NOMO-1 treated with dmso at 0.1 percent for 144 hours (cell line): Measurements from ENCODE around the gene AP1G2.

Experiments
- DNase-seq: peaks from one replicate; lab custom pipeline; 2025; ENCODE audit not compliant: unreplicated experiment; lab: John Stamatoyannopoulos, UW

The AP1G2 gene

DNA sequence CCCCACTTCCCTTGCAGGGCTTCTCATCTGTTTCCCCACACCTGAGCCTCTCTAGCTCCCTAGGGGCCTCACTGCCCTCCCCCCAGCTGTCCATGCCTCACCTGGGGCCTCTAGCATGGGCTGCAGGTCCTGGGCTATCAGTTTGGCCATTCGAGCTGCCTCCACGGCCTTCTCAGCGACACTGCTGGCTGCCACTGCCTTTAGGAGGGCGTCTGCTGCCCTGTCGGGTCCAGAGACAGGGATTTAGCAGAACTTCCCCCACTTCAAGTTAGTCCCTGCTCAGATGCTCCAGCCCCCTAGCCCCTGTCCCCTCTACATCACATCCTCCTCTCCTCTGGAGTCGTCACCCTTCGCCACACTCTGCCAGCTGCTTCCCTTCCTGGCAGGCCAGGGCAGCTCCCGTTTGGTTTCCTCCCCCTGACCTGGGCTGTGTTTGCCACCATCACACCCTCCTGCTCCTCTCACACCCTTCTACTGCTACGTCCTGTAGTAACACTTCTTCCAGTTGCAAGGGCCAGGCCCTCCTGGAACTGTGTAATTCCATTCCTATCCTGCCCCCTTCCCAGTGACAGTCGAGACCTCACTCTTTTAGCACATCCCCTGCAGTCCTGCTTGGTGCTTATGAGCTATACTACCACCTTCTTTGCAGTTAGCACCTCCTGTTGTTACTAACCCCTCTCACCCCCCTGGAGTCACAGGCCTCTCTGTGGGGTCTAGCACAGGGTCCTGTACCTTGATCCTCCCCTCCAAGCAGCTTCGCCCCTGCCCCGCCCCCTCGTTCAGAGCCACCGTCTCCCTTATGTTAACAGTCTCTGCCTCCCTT is 4.3 kb upstream of the AP1G2 start:
- no peak for DNase-seq

DNA sequence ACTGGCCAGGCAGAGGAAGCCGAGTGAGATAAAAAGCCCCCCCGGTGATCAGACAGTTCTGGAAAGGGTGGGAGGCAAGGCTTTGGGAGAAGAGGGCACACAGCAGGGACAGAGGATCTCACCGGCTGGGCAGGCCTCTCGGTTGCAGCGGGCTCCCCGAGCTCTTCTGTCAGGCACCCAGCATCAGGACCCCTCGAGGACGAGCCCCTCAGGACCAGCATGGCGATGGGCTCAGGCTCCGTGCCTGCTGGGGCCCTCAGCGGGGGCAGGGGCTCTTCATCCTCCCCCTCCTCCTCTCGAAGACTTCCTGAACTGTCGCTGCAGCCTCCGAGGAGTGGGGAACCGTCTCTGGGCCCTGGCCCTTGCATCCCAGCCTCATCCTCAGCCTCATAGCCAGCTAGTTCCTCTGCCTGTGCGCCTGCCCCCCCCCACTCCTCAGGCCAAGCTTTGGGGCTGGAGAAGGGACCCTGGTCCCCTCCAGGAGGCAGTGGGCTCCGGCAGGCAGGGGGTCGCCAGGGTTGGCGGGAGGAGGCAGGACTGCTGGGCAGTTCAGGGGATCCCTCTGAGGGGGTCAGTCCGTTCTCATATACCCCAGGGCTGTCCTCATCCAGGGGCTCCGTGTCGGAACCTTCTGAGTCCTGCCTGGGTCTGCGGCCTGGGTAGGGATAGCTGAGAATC is 3.4 kb upstream of the AP1G2 start:
- no peak for DNase-seq

- no peak for DNase-seq
Observed at GRCh38 chr14:23569443-23570151, 2.0 kb upstream of the AP1G2 start.

GRCh38 chr14:23568600-23569331 is 1.2 kb upstream of the AP1G2 start:
- peak; percentile 14 for DNase-seq

DNA sequence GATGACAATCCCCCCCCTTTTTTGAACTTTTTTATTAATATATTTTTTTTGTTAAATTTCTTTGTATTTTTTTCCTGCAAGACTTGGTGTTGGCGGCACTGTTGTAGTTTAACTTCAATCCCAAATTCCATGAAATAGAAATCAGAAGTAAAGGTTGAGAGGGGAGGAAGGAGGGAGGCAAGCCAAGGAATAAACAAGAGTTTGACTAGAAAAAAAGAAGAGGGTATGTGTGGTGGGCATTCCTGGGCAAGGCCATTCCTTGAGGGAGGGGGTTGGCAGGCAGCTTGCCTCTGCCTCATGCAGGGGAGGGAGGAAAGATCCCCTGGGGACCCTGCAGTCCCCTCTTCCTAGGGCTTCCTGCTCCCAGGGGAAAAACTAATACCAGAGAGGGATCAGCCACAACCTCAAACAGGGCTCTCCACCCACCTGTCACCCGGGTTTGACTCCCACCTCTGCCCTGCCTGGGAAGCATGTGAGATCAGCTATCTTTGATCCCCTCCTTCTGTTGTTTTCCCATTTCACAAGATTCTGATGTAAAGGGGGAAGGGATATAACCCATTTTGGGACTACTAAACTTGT is 519 bp upstream of the AP1G2 start:
- DNase-seq = no peak

GRCh38 chr14:23566778-23567185 is 809 bp downstream of the AP1G2 start:
- no peak for DNase-seq

DNA sequence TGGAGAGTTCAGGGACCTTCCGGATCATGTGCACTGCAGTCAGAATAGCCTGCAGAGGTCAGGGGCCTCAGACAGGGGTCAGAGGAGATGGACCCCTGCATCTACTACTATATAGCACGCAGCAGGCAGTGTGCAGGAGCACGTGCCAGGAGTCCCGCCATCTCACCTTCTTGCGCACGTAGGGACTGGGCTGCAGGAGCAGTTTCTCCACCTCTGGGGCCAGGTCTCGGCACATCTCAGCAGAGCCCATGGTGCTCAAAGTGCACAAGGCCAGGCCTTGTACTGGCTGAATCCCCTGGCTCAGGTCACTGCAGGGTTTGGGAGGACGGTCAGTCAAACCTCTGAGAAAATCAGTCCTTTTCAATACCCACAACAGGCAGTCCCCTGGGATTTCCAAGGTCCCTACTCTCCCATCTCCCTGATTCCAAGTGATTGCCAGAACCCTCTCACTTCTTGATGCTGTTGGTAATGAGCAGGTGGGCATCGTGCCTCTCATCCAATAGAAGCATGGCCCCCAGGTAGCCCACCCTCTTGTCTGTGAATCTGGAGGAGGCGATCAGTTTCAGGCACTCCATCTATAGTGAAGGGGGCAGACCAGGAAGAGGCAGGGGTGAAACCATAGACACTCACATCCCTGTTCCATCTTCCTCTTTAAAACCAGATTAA is 1.3 kb downstream of the AP1G2 start:
- DNase-seq = no peak

DNA sequence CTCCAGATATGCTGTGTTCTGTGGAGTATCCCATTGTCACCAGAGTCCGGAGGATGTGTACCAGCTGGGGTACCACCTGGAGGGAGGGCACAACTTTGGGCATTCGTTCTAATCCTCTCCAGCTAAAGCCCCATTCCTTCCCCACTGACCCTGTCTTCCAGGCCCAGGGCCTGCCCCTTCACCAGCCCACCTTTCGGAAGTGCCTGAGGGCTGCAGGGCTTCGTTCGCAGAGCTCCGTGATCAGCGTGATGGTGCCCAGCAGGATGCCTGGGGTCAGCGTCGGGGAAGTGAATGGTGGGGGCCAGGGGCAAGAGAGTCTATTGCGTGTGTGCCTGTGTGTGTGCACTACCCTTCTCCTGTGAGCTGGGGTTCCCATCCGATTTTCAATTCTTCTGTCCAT is 2.0 kb downstream of the AP1G2 start:
- no peak for DNase-seq

DNA sequence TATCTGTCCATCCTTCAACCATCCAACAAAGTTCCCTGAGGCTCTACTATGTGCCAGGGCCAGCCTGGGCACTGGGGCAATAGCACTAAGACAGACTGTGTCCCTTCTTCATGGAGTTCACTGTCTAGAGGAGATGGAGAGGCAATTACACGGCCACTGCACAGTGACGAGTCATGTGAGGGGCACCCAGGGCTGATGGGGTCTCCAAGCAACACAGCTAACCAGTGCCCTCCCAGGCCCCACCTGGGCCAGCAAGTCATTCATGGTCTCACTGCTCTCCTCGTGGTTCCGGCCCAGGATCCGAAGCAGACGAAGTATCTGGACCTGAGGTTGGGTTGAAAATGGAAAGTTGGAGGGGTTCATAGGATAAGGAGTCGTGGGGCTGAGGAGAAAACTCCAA is 2.7 kb downstream of the AP1G2 start:
- no peak for DNase-seq

- no peak for DNase-seq
Observed at GRCh38 chr14:23564181-23564812, 3.3 kb downstream of the AP1G2 start.

DNA sequence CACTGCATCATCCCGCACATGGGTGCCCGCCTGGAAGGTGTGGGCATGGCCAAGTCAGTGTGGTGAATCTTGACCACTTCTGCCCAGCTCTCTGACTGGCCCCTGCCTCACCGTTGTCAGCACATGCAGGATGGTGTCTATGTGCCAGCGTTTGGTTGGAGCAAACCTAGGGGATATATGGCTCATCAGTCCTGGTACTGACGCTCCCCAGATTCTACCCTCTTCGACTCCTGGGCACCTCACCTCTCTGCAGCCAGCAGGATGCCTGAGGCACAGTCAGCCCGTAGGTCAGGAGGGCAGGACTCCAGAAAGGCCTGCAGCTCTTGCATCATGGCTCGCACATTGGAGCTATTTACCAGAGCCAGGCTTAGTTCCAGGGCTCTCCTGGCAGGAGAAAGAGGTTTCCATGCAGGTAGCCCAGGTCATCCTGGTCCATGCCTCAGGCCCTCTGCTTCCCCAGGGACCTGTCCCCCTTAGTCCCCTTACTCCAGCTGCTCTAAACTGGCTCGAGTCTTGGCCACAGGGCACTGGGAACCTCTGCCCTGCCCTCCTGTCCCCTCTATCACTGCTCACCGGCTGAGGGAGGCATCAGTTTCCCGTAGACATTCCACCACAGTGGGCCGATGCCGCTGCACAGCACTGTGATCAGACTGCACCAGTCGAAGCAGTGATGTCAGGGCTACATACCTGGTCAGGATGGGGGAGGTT is 4.0 kb downstream of the AP1G2 start:
- no peak for DNase-seq

GRCh38 chr14:23562822-23563472 is 4.6 kb downstream of the AP1G2 start:
- DNase-seq = no peak

DNA sequence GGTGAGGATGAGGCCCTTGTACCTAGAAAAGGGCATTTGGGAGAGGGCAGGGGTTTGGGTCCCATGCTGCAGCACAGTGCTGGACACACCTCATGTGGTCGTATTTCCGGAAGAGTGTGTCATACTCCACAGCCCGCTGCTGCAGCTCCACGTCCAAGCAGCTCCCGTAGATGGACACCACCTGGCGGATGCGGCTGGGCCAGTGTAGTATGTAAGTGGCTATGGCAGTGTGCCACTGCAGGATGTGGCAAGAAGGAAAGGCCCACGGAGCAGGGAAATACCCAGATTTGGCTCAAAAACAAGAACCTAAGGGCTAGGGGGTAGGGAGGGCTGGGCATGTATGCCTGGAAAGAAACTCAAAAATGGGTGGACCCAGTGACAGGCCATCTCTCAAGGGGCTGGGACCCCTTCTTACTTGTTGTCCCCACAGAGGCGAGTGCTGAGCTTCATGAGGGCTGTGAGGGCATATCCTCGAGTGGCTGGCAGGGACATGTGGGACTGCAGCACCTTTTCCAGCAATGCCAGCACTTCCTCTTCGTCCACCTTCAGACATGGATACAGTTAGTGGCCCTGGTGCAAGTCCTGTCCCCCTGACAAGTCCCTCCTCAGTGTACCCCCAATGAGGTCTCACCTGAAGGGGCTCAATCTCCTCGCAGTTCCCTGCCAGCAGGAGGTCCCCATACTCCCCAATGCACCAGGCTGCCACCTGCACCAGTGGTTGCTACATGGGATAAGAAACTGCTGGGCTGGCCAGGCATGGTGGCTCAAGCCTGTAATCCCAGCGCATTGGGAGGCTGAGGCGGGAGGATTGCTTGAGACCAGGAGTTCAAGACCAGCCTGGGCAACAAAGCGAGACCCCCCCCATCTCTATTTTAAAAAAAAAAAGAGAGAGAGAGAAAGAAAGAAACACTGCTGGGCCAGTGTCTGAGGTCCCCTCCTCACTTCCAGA is 5.4 kb downstream of the AP1G2 start:
- DNase-seq = no peak

DNA sequence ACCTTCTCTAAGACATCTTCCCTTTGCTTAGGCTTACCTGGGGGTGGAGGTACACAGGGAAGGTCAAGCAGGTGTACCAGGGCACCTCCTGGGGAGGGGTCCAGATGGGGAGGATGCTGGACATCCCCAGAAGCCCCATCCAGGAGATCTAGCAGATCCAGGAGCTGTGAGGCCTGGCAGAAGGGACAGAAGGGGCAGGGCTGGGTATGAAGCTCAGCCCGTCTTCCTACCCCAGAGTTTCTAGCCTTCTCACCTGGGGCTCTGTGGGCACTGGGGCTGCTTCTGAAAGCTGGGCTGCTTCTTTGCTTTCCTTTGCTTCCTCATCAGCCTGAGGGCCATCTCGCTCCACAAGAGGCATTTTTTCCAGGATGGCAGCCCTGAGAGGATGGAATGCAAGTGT is 6.3 kb downstream of the AP1G2 start:
- no peak for DNase-seq

- DNase-seq = no peak
Observed at GRCh38 chr14:23559926-23560520, 7.6 kb downstream of the AP1G2 start.

DNA sequence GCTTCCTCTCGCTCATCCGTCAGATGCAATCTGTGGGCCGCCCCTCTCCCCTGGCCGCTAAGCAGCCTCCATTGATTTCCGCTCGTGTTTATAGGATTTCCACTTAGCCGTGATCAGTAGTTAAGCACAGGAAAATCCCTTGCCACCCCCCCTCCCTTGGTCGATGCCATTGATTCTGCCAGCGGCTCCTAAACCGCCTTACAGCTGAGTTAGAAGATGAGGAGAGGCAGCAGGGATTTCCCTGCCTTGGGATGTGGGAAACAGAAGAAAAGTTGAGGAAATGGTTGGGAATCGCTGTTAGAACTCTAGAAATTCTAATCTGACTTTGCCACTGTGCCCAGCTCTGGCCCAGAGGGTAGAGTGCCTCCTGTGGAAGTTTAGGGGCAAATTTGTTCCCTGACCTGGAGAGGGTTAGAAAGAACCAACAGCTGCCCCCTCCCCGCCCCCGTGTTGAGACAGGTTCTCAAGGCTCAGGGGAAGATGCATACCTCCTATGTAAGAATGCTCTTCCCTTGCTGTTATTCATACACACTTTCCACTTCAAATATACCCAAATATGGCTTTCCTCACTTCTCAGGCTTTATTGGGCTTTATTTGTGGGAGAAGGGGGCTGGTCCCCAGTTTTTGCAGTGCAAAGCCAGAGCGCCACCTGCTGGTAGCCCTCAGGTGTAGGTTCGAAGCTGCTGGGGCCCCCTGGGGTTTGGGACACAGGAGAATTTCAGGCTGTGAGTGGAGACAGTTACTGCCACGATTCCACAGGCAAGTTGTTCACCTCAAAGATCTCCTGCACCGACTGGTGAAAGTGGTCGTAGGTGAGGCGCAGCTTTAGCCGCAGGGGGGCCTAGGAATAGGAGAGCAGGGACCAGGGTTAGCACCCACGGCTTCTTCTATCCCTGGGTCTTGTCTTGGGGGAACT is 8.3 kb downstream of the AP1G2 start:
- no peak for DNase-seq
